Astrocyte (in vitro differentiated cells and primary cell): ENCODE data around the gene ADAMTS9. TPM values are rescaled to one million over a fixed set of nuclear protein-coding genes. Genes with fewer than 3 reads are reported as not detected.

ENCODE experiments used
- DNase-seq: peaks from one replicate; pipeline ENCODE4 v3.0.0-alpha.2; 2010; ENCODE audit warnings: low read depth
- FAIRE-seq: peaks from 2 replicates; lab custom pipeline; 2011; peaks lifted over from hg19 to GRCh38; lab: Jason Lieb, UNC
- H2AFZ ChIP-seq: 2 replicates; pipeline ENCODE4 v1.6.0; 2012; ENCODE audit warnings: low read depth, low read length, inconsistent platforms
- H3K27ac ChIP-seq: 2 replicates; pipeline ENCODE4 v1.5.1; 2011; ENCODE audit warnings: low read depth, low read length, inconsistent platforms
- H3K27me3 ChIP-seq: 2 replicates; pipeline ENCODE4 v1.6.0; 2011; ENCODE audit warnings: low read length, inconsistent platforms; ENCODE audit not compliant: insufficient read depth
- H3K36me3 ChIP-seq: 2 replicates; pipeline ENCODE4 v1.5.1; 2011; ENCODE audit warnings: low read length, inconsistent platforms; ENCODE audit not compliant: insufficient read depth
- H3K4me1 ChIP-seq: 2 replicates; pipeline ENCODE4 v1.5.1; 2011; ENCODE audit warnings: low read length, inconsistent platforms; ENCODE audit not compliant: insufficient read depth
- H3K4me2 ChIP-seq: 2 replicates; pipeline ENCODE4 v1.6.0; 2012; ENCODE audit warnings: low read length, inconsistent platforms
- H3K4me3 ChIP-seq: 2 replicates; pipeline ENCODE4 v1.5.1; 2011; ENCODE audit warnings: low read depth, mild to moderate bottlenecking, low read length, inconsistent platforms; ENCODE audit not compliant: insufficient read depth
- H3K79me2 ChIP-seq: 2 replicates; pipeline ENCODE4 v1.6.0; 2012; ENCODE audit warnings: mild to moderate bottlenecking, low read length, inconsistent platforms; ENCODE audit not compliant: insufficient read depth
- H3K9ac ChIP-seq: 2 replicates; pipeline ENCODE4 v1.6.0; 2012; ENCODE audit warnings: mild to moderate bottlenecking, low read length, inconsistent platforms
- H3K9me3 ChIP-seq: 2 replicates; pipeline ENCODE4 v1.5.1; 2012; ENCODE audit warnings: low read depth, mild to moderate bottlenecking, low read length, inconsistent platforms; ENCODE audit not compliant: insufficient read depth
- H4K20me1 ChIP-seq: 2 replicates; pipeline ENCODE4 v1.6.0; 2012; ENCODE audit warnings: low read length, inconsistent platforms; ENCODE audit not compliant: insufficient read depth
- H3K27ac Mint-ChIP-seq: one replicate; pipeline ENCODE4 v1.8.0; 2021; ENCODE audit warnings: mild to moderate bottlenecking, mixed read lengths; ENCODE audit not compliant: unreplicated experiment
- H3K27me3 Mint-ChIP-seq: one replicate; pipeline ENCODE4 v1.8.0; 2021; ENCODE audit warnings: low read depth, mixed read lengths; ENCODE audit not compliant: unreplicated experiment
- H3K36me3 Mint-ChIP-seq: one replicate; pipeline ENCODE4 v1.8.0; 2021; ENCODE audit warnings: low read depth, mixed read lengths; ENCODE audit not compliant: unreplicated experiment
- H3K4me1 Mint-ChIP-seq: one replicate; pipeline ENCODE4 v1.8.0; 2021; ENCODE audit warnings: low read depth, mixed read lengths; ENCODE audit not compliant: unreplicated experiment
- H3K4me3 Mint-ChIP-seq: one replicate; pipeline ENCODE4 v1.8.0; 2021; ENCODE audit warnings: mild to moderate bottlenecking, moderate library complexity, mixed read lengths; ENCODE audit not compliant: unreplicated experiment
- H3K9me3 Mint-ChIP-seq: one replicate; pipeline ENCODE4 v1.8.0; 2021; ENCODE audit warnings: mild to moderate bottlenecking, mixed read lengths; ENCODE audit not compliant: unreplicated experiment
- CTCF ChIP-seq: IDR thresholded peaks from 2 replicates; pipeline ENCODE4 v1.5.1; 2011; ENCODE audit warnings: low read depth, mild to moderate bottlenecking, inconsistent platforms, low read length, moderate library complexity; ENCODE audit not compliant: insufficient read depth
- EZH2 ChIP-seq: IDR thresholded peaks from 2 replicates; pipeline ENCODE4 v1.6.1; 2012; ENCODE audit warnings: mild to moderate bottlenecking, low read length, inconsistent platforms; ENCODE audit not compliant: insufficient read depth
- total RNA-seq: library from RNA; stranded (reverse); gene quantifications from 2 replicates; pipeline ENCODE4 v1.2.1, GENCODE V29; 2021

ADAMTS9 gene
- total RNA-seq, 1 donor from 2014 or later = 8.3 TPM

- H3K9ac ChIP-seq = peak overlapping the region; percentile 83
- no peaks in the 10 kb centered on the region for H3K9me3 ChIP-seq
- Mint-ChIP-seq H3K9me3 (no peaks in the 10 kb centered on the region), H3K27me3 (peaks cover 12% of the 10 kb centered on the region), H3K4me3 (peak overlapping the region; percentile 96), H3K27ac (peak overlapping the region; percentile 94), H3K36me3 (peaks cover 2% of the 10 kb centered on the region), H3K4me1 (peaks cover 2% of the 10 kb centered on the region)
- peak overlapping the region; percentile 100 for H3K4me2 ChIP-seq
- H2AFZ ChIP-seq = peak overlapping the region; percentile 97
- no peak overlapping the region for H3K27ac ChIP-seq
- peaks cover 4% of the 10 kb centered on the region for H4K20me1 ChIP-seq
- H3K4me3 ChIP-seq = peak overlapping the region; percentile 71
- no peaks in the 10 kb centered on the region for H3K79me2 ChIP-seq
- peaks cover 16% of the 10 kb centered on the region for H3K4me1 ChIP-seq
- no peaks in the 10 kb centered on the region for H3K36me3 ChIP-seq
- TF ChIP-seq CTCF (no peak), EZH2 (no peak)
- DNase-seq = no peak
- H3K27me3 ChIP-seq = no peaks in the 10 kb centered on the region
- FAIRE-seq = no peak
Measured at GRCh38 chr3:64687086-64687780, 567 bp downstream of the ADAMTS9 start.

GRCh38 chr3:64686446-64686908 is 1.3 kb downstream of the ADAMTS9 start:
- H3K4me1 Mint-ChIP-seq = peaks cover 4% of the 10 kb centered on the region
- H3K27me3 Mint-ChIP-seq = peaks cover 18% of the 10 kb centered on the region
- no peaks in the 10 kb centered on the region for H3K27me3 ChIP-seq
- peak overlapping the region; percentile 96 for H3K4me3 Mint-ChIP-seq
- peaks cover 16% of the 10 kb centered on the region for H3K4me1 ChIP-seq
- H3K9me3 ChIP-seq = no peaks in the 10 kb centered on the region
- H3K36me3 ChIP-seq = no peaks in the 10 kb centered on the region
- TF ChIP-seq CTCF = no peak
- no peak for TF ChIP-seq EZH2
- peak overlapping the region; percentile 80 for H3K27ac ChIP-seq
- peak overlapping the region; percentile 71 for H3K4me3 ChIP-seq
- H3K36me3 Mint-ChIP-seq = peaks cover 2% of the 10 kb centered on the region
- H3K9me3 Mint-ChIP-seq = no peaks in the 10 kb centered on the region
- DNase-seq (peak; percentile 58), FAIRE-seq (no peak)
- H3K27ac Mint-ChIP-seq = peak overlapping the region; percentile 94
- H3K4me2 ChIP-seq = peak overlapping the region; percentile 100
- no peaks in the 10 kb centered on the region for H3K79me2 ChIP-seq
- H4K20me1 ChIP-seq = peaks cover 4% of the 10 kb centered on the region
- H3K9ac ChIP-seq = peak overlapping the region; percentile 83
- H2AFZ ChIP-seq = peak overlapping the region; percentile 96
